Neuronal stem cell (in vitro differentiated cells): ENCODE data around the gene HYAL3.

Source experiments
- DNase-seq: peaks from one replicate; pipeline ENCODE4 v3.0.0-alpha.2; 2013; ENCODE audit warnings: low spot score
- H2AFZ ChIP-seq: one replicate; pipeline ENCODE4 v1.6.1; 2013; ENCODE audit warnings: mild to moderate bottlenecking, low read length, inconsistent platforms
- H2AK5ac ChIP-seq: 2 replicates; pipeline ENCODE4 v1.6.1; 2013; ENCODE audit warnings: low read depth, mild to moderate bottlenecking, inconsistent platforms, low read length, moderate library complexity, mixed read lengths
- H2BK120ac ChIP-seq: 2 replicates; pipeline ENCODE4 v1.6.1; 2013; ENCODE audit warnings: low read depth, mild to moderate bottlenecking, inconsistent platforms, low read length, moderate library complexity, mixed read lengths
- H2BK12ac ChIP-seq: one replicate; pipeline ENCODE4 v1.6.1; 2013; ENCODE audit warnings: low read length, inconsistent platforms
- H2BK15ac ChIP-seq: 2 replicates; pipeline ENCODE4 v1.6.1; 2013; ENCODE audit warnings: mild to moderate bottlenecking, low read length, inconsistent platforms, mixed read lengths
- H2BK5ac ChIP-seq: one replicate; pipeline ENCODE4 v1.6.1; 2013; ENCODE audit warnings: inconsistent platforms, mild to moderate bottlenecking, low read length, moderate library complexity
- H3K14ac ChIP-seq: one replicate; pipeline ENCODE4 v1.6.1; 2013; ENCODE audit warnings: low read length, inconsistent platforms
- H3K18ac ChIP-seq: 2 replicates; pipeline ENCODE4 v1.6.1; 2013; ENCODE audit warnings: low read length, inconsistent platforms
- H3K23ac ChIP-seq: 2 replicates; pipeline ENCODE4 v1.6.1; 2013; ENCODE audit warnings: low read depth, mild to moderate bottlenecking, mixed read lengths, low read length, inconsistent platforms; ENCODE audit not compliant: poor library complexity
- H3K27ac ChIP-seq: replicated peaks from 3 replicates; pipeline ENCODE4 v1.5.1; 2013; ENCODE audit warnings: low read length, inconsistent platforms
- H3K27me3 ChIP-seq, 3 experiments: 2 replicates each; pipeline ENCODE4 v1.6.1; 2013; ENCODE audit warnings: low read length in 3 of 3, mild to moderate bottlenecking in 2 of 3, inconsistent platforms in 1 of 3, low read depth in 1 of 3, mixed read lengths in 1 of 3, moderate library complexity in 1 of 3; ENCODE audit not compliant: control insufficient read depth in 3 of 3, insufficient read depth in 3 of 3
- H3K36me3 ChIP-seq, 2 donors: replicated peaks in 1 of 2; 2 replicates each; pipeline ENCODE4 v1.6.1; 2013; ENCODE audit warnings: low read length in 2 of 2; ENCODE audit not compliant: control insufficient read depth in 2 of 2, insufficient read depth in 2 of 2
- H3K4ac ChIP-seq: 2 replicates; pipeline ENCODE4 v1.6.1; 2013; ENCODE audit warnings: inconsistent platforms, mild to moderate bottlenecking, low read length, moderate library complexity
- H3K4me1 ChIP-seq, 2 donors: 1 replicate in 1 of 2; 2 replicates in 1 of 2; pipeline ENCODE4 v1.6.1; 2013; ENCODE audit warnings: low read length in 2 of 2, low read depth in 1 of 2; ENCODE audit not compliant: control insufficient read depth in 2 of 2, insufficient read depth in 1 of 2
- H3K4me2 ChIP-seq: one replicate; pipeline ENCODE4 v1.6.1; 2013; ENCODE audit warnings: mild to moderate bottlenecking, low read length, inconsistent platforms; ENCODE audit not compliant: insufficient read depth, poor library complexity, severe bottlenecking
- H3K4me3 ChIP-seq, 2 donors: 2 replicates each; pipeline ENCODE4 v1.5.1; 2013; ENCODE audit warnings: low read length in 2 of 2, mild to moderate bottlenecking in 2 of 2, inconsistent platforms in 1 of 2, moderate library complexity in 1 of 2
- H3K79me1 ChIP-seq: one replicate; pipeline ENCODE4 v1.6.1; 2013; ENCODE audit warnings: low read depth, mild to moderate bottlenecking, inconsistent platforms, low read length, moderate library complexity
- H3K9ac ChIP-seq: one replicate; pipeline ENCODE4 v1.6.1; 2013; ENCODE audit warnings: mild to moderate bottlenecking, low read depth, low read length, inconsistent platforms; ENCODE audit not compliant: poor library complexity
- H3K9me3 ChIP-seq, 2 donors: replicated peaks in 1 of 2; 2 replicates each; pipeline versions ENCODE3 to v1.6.1; 2013; ENCODE audit warnings: low read length in 2 of 2, mild to moderate bottlenecking in 2 of 2, inconsistent platforms in 1 of 2, low read depth in 1 of 2, mixed read lengths in 1 of 2, moderate library complexity in 1 of 2; ENCODE audit not compliant: control insufficient read depth in 2 of 2, insufficient read depth in 1 of 2
- H4K8ac ChIP-seq: one replicate; pipeline ENCODE4 v1.6.1; 2013; ENCODE audit warnings: low read depth, mild to moderate bottlenecking, inconsistent platforms, low read length, moderate library complexity
- H4K91ac ChIP-seq: one replicate; pipeline ENCODE4 v1.6.1; 2013; ENCODE audit warnings: low read length, low read depth, mild to moderate bottlenecking, inconsistent platforms; ENCODE audit not compliant: poor library complexity
- WGBS, 2 donors: extraction: QIAGEN DNeasy Blood & Tissue Kit; methylation state at CpG; one replicate each; pipeline ENCODE4 v1.1.7; 2013; ENCODE audit warnings: missing lambda C conversion rate in 2 of 2, mixed read lengths in 1 of 2; ENCODE audit not compliant: insufficient read length in 2 of 2, insufficient replicate concordance in 1 of 2; ENCODE audit errors: extremely low coverage in 2 of 2; 5-methylcytosine and 5-hydroxymethylcytosine counted together

Gene HYAL3

DNA sequence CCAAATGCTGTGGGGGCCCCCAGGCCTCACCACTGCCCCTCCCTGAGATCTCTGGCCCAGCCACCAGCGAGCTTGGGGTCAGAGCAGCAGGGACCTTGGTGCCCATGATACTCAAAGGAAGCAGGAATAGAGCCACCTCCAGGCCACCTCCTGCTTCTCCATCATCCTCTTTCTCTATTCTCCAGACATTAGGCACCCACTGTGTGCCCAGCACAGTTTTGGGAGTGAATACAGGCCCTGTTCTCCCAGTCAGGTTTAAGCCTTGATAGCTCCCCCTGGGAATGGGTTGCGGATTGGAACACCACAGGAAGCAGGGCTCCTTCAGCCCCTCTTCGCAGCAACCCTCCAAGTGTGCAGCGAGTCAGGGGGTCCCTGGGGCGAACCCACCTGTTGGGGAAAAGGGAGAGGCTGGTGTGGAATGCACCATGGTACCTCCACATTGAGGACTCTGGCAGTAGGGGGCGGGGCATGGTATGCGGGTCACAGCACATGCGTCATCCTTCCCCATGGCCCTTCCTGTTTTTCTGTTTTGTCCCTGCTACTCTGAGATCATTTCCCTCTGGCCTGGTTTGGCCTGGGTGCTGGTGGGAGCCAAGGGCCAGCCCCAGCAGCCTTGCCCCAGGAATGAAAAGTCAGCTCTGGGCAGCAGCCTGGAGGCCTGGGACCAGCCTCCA, 44.5 kb downstream of the HYAL3 start:
- no peak for DNase-seq
- no peak overlapping the region for H2BK15ac ChIP-seq
- peak overlapping the region; percentile 44 for H3K9ac ChIP-seq
- no peak overlapping the region for H4K91ac ChIP-seq
- no peak overlapping the region for H2AFZ ChIP-seq
- no peak overlapping the region for H2BK12ac ChIP-seq
- H3K27ac ChIP-seq, result no peak overlapping the region
- H3K27me3 ChIP-seq, result no peaks in the 10 kb centered on the region
- H2AK5ac ChIP-seq, result no peak overlapping the region
- H3K4me1 ChIP-seq, result peaks cover 19 to 27% of the 10 kb centered on the region in 2 donors
- H3K23ac ChIP-seq, result no peak overlapping the region
- H2BK120ac ChIP-seq, result no peak overlapping the region
- H3K4me2 ChIP-seq, result no peak overlapping the region
- no CpG with 5 or more reads among the region's 8 CpGs for WGBS, 2 donors
- H3K79me1 ChIP-seq, result peaks cover 40% of the 10 kb centered on the region
- H3K4ac ChIP-seq, result no peak overlapping the region
- no peak overlapping the region for H3K18ac ChIP-seq
- H3K36me3 ChIP-seq, result peaks cover 72 to 94% of the 10 kb centered on the region in 2 donors
- no peak overlapping the region for H3K14ac ChIP-seq
- H4K8ac ChIP-seq, result no peak overlapping the region
- H2BK5ac ChIP-seq, result no peak overlapping the region
- H3K9me3 ChIP-seq, result peaks cover 0 to 2% of the 10 kb centered on the region in 2 donors
- no peak overlapping the region for H3K4me3 ChIP-seq

DNA sequence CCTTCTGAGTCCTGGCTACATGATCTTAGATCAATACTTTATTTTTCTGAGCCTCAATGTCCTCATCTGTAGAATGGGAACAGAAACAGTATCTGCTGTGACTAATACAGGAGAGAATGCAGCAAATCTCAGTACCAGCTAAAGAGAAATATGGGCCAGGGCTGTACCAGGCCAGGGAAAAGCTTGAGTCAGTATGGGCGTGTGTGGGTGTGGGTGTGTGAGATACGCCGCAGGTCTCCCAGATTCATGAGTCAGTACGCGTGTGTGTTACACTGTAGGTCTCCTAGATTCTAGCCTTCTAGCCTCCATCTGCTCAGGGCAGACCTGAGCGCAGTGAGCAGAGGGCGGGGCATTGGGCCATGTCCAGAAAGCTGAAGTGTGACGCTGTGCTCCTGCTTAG, 48.0 kb downstream of the HYAL3 start:
- WGBS, 2 donors, result no CpG with 5 or more reads among the region's 8 CpGs

DNA sequence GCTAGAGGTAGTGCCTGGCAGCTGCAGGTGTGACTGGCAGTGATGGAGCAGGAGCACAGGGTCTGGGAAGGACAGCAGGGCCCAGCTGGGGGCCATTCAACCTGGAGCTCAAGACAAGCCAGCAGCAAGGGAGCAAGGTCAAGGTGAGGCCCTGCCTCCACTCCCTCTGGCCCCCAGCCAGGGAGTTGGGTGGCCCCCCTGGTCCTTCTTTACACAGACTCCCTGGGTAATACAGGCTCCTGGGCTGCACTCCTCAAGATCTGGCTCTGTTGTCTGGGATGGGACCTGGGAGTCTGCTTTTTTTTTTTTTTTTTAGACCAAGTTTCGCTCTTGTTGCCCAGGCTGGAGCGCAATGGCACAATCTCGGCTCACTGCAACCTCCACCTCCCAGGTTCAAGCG, 48.7 kb downstream of the HYAL3 start:
- H3K4me1 ChIP-seq, result peaks cover 19 to 20% of the 10 kb centered on the region in 2 donors
- H4K8ac ChIP-seq, result no peak overlapping the region

More for the DNA sequence above, 48.0 kb downstream of the HYAL3 start:
- H2BK120ac ChIP-seq, result no peak overlapping the region
- H4K91ac ChIP-seq, result no peak overlapping the region
- no peak overlapping the region for H2BK12ac ChIP-seq
- peak overlapping the region in 1 of 2 donors; percentile 13 for H3K4me3 ChIP-seq
- H2BK5ac ChIP-seq, result peak overlapping the region; percentile 71
- H3K14ac ChIP-seq, result no peak overlapping the region
- peak overlapping the region; percentile 27 for H2AK5ac ChIP-seq
- no peak overlapping the region for H3K18ac ChIP-seq
- no peaks in the 10 kb centered on the region for H3K9me3 ChIP-seq
- H3K36me3 ChIP-seq, result peaks cover 65 to 78% of the 10 kb centered on the region in 2 donors
- peak overlapping the region; percentile 50 for H3K9ac ChIP-seq
- H3K4me2 ChIP-seq, result no peak overlapping the region
- peak overlapping the region; percentile 89 for H4K8ac ChIP-seq
- H3K4ac ChIP-seq, result no peak overlapping the region
- H3K23ac ChIP-seq, result no peak overlapping the region
- H2BK15ac ChIP-seq, result no peak overlapping the region
- peaks cover 14 to 16% of the 10 kb centered on the region in 2 donors for H3K4me1 ChIP-seq
- H2AFZ ChIP-seq, result no peak overlapping the region
- DNase-seq, result no peak
- peaks cover 53% of the 10 kb centered on the region for H3K79me1 ChIP-seq
- H3K27ac ChIP-seq, result no peak overlapping the region
- no peaks in the 10 kb centered on the region for H3K27me3 ChIP-seq

DNA sequence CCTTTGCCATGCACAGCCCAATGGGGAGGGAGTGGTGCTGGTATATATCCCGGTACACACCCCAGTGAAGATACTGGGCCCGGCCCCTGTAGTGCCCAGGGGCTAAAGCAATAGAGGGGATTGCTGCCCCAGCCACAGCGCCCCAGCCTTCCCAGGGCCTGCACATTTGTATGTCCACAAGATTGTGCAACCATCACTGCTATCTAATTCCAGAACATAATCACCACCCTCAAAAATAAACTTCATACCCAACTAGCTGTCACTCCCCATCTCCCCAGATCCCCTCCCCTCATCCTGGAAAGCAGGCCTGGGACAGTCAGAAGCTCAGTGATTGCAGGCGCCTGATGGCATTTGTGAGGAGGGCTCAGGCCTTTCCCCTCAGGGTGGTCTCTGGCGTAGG, 49.7 kb downstream of the HYAL3 start:
- H3K18ac ChIP-seq, result peak overlapping the region; percentile 27
- no peaks in the 10 kb centered on the region for H3K9me3 ChIP-seq
- H3K79me1 ChIP-seq, result peaks cover 51% of the 10 kb centered on the region
- H3K4me3 ChIP-seq, result no peak overlapping the region
- H2AFZ ChIP-seq, result no peak overlapping the region
- H2BK12ac ChIP-seq, result no peak overlapping the region
- WGBS, 2 donors, result no CpG with 5 or more reads among the region's 5 CpGs
- no peaks in the 10 kb centered on the region for H3K27me3 ChIP-seq
- peak overlapping the region; percentile 19 for H2BK120ac ChIP-seq
- peak overlapping the region; percentile 17 for H4K91ac ChIP-seq
- H3K4me1 ChIP-seq, result peaks cover 24 to 27% of the 10 kb centered on the region in 2 donors
- peak overlapping the region; percentile 66 for H2BK5ac ChIP-seq
- H3K14ac ChIP-seq, result peak overlapping the region; percentile 6
- H2AK5ac ChIP-seq, result peak overlapping the region; percentile 49
- H3K4ac ChIP-seq, result no peak overlapping the region
- no peak overlapping the region for H3K4me2 ChIP-seq
- H3K9ac ChIP-seq, result peak overlapping the region; percentile 73
- no peak for DNase-seq
- H3K27ac ChIP-seq, result no peak overlapping the region
- H3K23ac ChIP-seq, result peak overlapping the region; percentile 82
- peaks cover 53 to 68% of the 10 kb centered on the region in 2 donors for H3K36me3 ChIP-seq
- H2BK15ac ChIP-seq, result no peak overlapping the region
- no peak overlapping the region for H4K8ac ChIP-seq

More for the DNA sequence above, 48.7 kb downstream of the HYAL3 start:
- H2BK15ac ChIP-seq, result no peak overlapping the region
- H3K18ac ChIP-seq, result no peak overlapping the region
- H3K4me3 ChIP-seq, result no peak overlapping the region
- no peak for DNase-seq
- no peak overlapping the region for H3K4ac ChIP-seq
- no peaks in the 10 kb centered on the region for H3K27me3 ChIP-seq
- H4K91ac ChIP-seq, result no peak overlapping the region
- H3K14ac ChIP-seq, result no peak overlapping the region
- H3K27ac ChIP-seq, result no peak overlapping the region
- WGBS, 2 donors, result no CpG with 5 or more reads among the region's 4 CpGs
- H2AK5ac ChIP-seq, result no peak overlapping the region
- no peak overlapping the region for H2AFZ ChIP-seq
- peaks cover 52% of the 10 kb centered on the region for H3K79me1 ChIP-seq
- H2BK5ac ChIP-seq, result no peak overlapping the region
- no peak overlapping the region for H3K9ac ChIP-seq
- no peak overlapping the region for H3K4me2 ChIP-seq
- peaks cover 62 to 75% of the 10 kb centered on the region in 2 donors for H3K36me3 ChIP-seq
- H2BK12ac ChIP-seq, result no peak overlapping the region
- peak overlapping the region; percentile 29 for H3K23ac ChIP-seq
- H3K9me3 ChIP-seq, result no peaks in the 10 kb centered on the region
- H2BK120ac ChIP-seq, result no peak overlapping the region
